SJSA1 (cell line): ENCODE results near the gene OVCA2. TPM values are rescaled to one million over a fixed set of nuclear protein-coding genes. Genes with fewer than 3 reads are reported as not detected.
A peak's percentile ranks its signal among the peaks of the same experiment; 100 is the strongest.

Experiments used
- DNase-seq, 2 experiments: peaks; one replicate each; pipeline ENCODE4 v3.0.0-alpha.2; 2015 to 2020; ENCODE audit warnings: low spot score in 2 of 2, low read depth in 1 of 2
- H3K27ac ChIP-seq: fragments of 250-450 bp; sonication (Bioruptor Pico); 2 replicates; pipeline ENCODE4 v1.5.1; 2020; ENCODE audit warnings: mild to moderate bottlenecking, moderate library complexity
- H3K27me3 ChIP-seq: fragments of 250-450 bp; sonication (Bioruptor Pico); replicated peaks from 2 replicates; pipeline ENCODE4 v1.5.1; 2020; ENCODE audit warnings: mild to moderate bottlenecking, moderate library complexity
- H3K36me3 ChIP-seq: fragments of 250-450 bp; sonication (Bioruptor Pico); 2 replicates; pipeline ENCODE4 v1.5.1; 2020; ENCODE audit warnings: mild to moderate bottlenecking
- H3K4me1 ChIP-seq: fragments of 250-450 bp; sonication (Bioruptor Pico); replicated peaks from 2 replicates; pipeline ENCODE4 v1.6.1; 2021; ENCODE audit warnings: mild to moderate bottlenecking
- H3K4me3 ChIP-seq: fragments of 250-450 bp; sonication (Bioruptor Pico); 2 replicates; pipeline ENCODE4 v1.5.1; 2020; ENCODE audit warnings: mild to moderate bottlenecking
- H3K9me3 ChIP-seq: fragments of 250-450 bp; sonication (Bioruptor Pico); replicated peaks from 2 replicates; pipeline ENCODE4 v1.5.1; 2020; ENCODE audit warnings: mild to moderate bottlenecking
- total RNA-seq: library from RNA; depleted of rRNA; stranded (reverse); fragments of >200 nt; shearing (Covaris generic); gene quantifications from 2 replicates; pipeline ENCODE4 v1.2.3, GENCODE V29; 2014; rRNA removed

Gene OVCA2
- total RNA-seq = 66.0 and 79.9 TPM in 2 replicates

DNA sequence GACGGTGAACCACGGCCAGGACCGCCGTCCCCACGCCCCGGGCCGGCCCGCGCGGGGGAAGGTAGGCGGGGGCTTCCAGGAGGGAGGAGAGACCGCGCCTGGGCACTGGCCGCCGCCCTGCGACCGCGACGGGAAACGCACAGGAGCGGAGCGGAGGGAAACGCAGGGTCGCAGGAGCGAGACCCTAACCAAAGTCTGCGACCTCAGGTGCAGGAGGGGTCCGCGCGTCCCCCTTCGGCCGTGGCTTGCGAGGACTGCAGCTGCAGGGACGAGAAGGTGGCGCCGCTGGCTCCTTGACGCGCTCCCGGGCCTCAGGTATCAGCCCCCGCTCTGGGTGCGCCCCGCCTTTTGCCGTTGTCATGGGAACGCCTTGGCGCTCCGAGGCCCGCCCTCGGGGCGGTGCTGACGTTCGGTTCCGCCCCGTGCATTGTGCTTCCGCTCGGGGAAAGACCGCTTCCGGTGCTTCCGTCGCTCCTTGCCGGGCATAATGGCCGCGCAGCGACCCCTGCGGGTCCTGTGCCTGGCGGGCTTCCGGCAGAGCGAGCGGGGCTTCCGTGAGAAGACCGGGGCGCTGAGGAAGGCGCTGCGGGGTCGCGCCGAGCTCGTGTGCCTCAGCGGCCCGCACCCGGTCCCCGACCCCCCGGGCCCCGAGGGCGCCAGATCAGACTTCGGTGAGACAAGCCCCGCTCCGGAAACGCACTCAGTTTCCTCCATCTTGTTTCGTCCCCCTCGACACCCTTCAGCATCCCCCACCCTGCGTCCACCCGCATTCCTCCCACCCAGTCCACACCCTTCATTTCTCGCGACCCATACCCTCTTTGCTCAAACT, at the start of gene OVCA2:
Gene OVCA2, plus strand, starts transcription at position 462 of the 829 bp plus-strand sequence. Its CDS starts 26 bp downstream, at position 488.
- no peaks in the 10 kb centered on the region for H3K9me3 ChIP-seq

GRCh38 chr17:1992541-1992940, 49.3 kb upstream of the OVCA2 start:
- Histone ChIP-seq H3K27me3 (no peaks in the 10 kb centered on the region), H3K9me3 (no peaks in the 10 kb centered on the region), H3K36me3 (no peaks in the 10 kb centered on the region), H3K27ac (no peak overlapping the region), H3K4me1 (peaks cover 16% of the 10 kb centered on the region), H3K4me3 (no peak overlapping the region)
- no peak for DNase-seq

More for the DNA sequence above, at the start of gene OVCA2:
- DNase-seq = peak; percentile 93 to 95
- H3K4me1 ChIP-seq = peaks cover 27% of the 10 kb centered on the region
- peak within 1 kb of the TSS; percentile 87 for H3K27ac ChIP-seq
- H3K36me3 ChIP-seq = peaks cover 44% of the 10 kb centered on the region
- no peaks in the 10 kb centered on the region for H3K27me3 ChIP-seq
- peak within 1 kb of the TSS; percentile 75 for H3K4me3 ChIP-seq

GRCh38 chr17:1994707-1995106, 47.1 kb upstream of the OVCA2 start:
- Histone ChIP-seq H3K4me3 (no peak overlapping the region), H3K9me3 (no peaks in the 10 kb centered on the region), H3K36me3 (no peaks in the 10 kb centered on the region), H3K27me3 (no peaks in the 10 kb centered on the region; the same call in 1 of the 2 replicates), H3K4me1 (peaks cover 8% of the 10 kb centered on the region), H3K27ac (no peak overlapping the region)
- DNase-seq = no peak

GRCh38 chr17:1995321-1995892, 46.4 kb upstream of the OVCA2 start:
- no peak overlapping the region for H3K4me3 ChIP-seq
- H3K9me3 ChIP-seq = no peaks in the 10 kb centered on the region
- no peaks in the 10 kb centered on the region for H3K36me3 ChIP-seq
- H3K27me3 ChIP-seq = no peaks in the 10 kb centered on the region; the same call in 1 of the 2 replicates
- no peak for DNase-seq
- H3K4me1 ChIP-seq = peaks cover 12% of the 10 kb centered on the region
- no peak overlapping the region for H3K27ac ChIP-seq

GRCh38 chr17:1995907-1996799, 45.7 kb upstream of the OVCA2 start:
- H3K4me3 ChIP-seq = no peak overlapping the region
- H3K27me3 ChIP-seq = no peaks in the 10 kb centered on the region; the same call in 1 of the 2 replicates
- H3K4me1 ChIP-seq = peaks cover 12% of the 10 kb centered on the region
- no peak for DNase-seq
- no peaks in the 10 kb centered on the region for H3K36me3 ChIP-seq
- no peak overlapping the region for H3K27ac ChIP-seq
- no peaks in the 10 kb centered on the region for H3K9me3 ChIP-seq

GRCh38 chr17:1996800-1997288, 45.0 kb upstream of the OVCA2 start:
- no peaks in the 10 kb centered on the region; the same call in 1 of the 2 replicates for H3K27me3 ChIP-seq
- H3K36me3 ChIP-seq = no peaks in the 10 kb centered on the region
- H3K4me1 ChIP-seq = peaks cover 12% of the 10 kb centered on the region
- H3K4me3 ChIP-seq = no peak overlapping the region
- H3K27ac ChIP-seq = no peak overlapping the region
- no peak for DNase-seq
- H3K9me3 ChIP-seq = no peaks in the 10 kb centered on the region

DNA sequence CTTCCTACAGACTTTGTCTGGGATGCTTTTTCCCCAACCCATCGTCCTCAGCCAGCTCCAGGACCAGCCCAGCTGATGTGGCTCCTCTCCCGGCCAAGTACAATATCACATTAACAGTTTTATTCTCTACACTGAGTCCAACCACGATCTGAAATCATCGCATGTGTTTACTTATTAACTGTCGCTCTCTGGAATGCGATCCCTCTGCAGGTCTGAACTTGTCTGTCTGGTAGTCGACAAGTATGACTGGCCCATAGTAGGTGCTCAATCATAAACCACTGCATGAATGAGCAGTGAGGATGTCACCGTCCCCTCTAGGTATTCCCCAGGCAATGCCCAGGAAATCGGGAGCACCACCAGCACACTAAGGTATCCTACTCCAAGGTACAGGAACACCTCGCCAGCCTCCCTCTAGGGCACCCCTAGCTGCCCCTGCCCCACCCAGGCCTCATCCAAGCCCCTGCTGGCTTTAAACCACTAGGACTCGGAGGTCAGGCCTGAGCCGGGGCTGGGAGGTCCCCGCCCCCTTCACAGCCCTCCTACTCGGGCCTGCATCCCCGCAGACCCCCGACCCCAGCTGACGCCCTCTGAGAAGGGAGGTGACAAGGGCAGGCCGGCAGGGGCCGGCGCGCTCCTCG, 44.4 kb upstream of the OVCA2 start:
- Histone ChIP-seq H3K4me1 (peaks cover 12% of the 10 kb centered on the region), H3K4me3 (no peak overlapping the region), H3K27ac (no peak overlapping the region), H3K27me3 (no peaks in the 10 kb centered on the region; the same call in 1 of the 2 replicates), H3K36me3 (no peaks in the 10 kb centered on the region), H3K9me3 (no peaks in the 10 kb centered on the region)
- no peak for DNase-seq

GRCh38 chr17:1997927-1998742, 43.7 kb upstream of the OVCA2 start:
- no peaks in the 10 kb centered on the region for H3K9me3 ChIP-seq
- H3K27me3 ChIP-seq = no peaks in the 10 kb centered on the region; the same call in 1 of the 2 replicates
- no peak overlapping the region for H3K4me3 ChIP-seq
- no peaks in the 10 kb centered on the region for H3K36me3 ChIP-seq
- H3K27ac ChIP-seq = no peak overlapping the region
- peaks cover 12% of the 10 kb centered on the region for H3K4me1 ChIP-seq
- DNase-seq = no peak

- H3K9me3 ChIP-seq = no peaks in the 10 kb centered on the region
- H3K36me3 ChIP-seq = no peaks in the 10 kb centered on the region
- DNase-seq = peak in 1 of 2 experiments; percentile 19
- H3K4me1 ChIP-seq = peaks cover 12% of the 10 kb centered on the region
- no peak overlapping the region for H3K27ac ChIP-seq
- H3K4me3 ChIP-seq = no peak overlapping the region
- H3K27me3 ChIP-seq = no peaks in the 10 kb centered on the region; the same call in 1 of the 2 replicates
Measured at GRCh38 chr17:1999557-2000251, 42.1 kb upstream of the OVCA2 start.

DNA sequence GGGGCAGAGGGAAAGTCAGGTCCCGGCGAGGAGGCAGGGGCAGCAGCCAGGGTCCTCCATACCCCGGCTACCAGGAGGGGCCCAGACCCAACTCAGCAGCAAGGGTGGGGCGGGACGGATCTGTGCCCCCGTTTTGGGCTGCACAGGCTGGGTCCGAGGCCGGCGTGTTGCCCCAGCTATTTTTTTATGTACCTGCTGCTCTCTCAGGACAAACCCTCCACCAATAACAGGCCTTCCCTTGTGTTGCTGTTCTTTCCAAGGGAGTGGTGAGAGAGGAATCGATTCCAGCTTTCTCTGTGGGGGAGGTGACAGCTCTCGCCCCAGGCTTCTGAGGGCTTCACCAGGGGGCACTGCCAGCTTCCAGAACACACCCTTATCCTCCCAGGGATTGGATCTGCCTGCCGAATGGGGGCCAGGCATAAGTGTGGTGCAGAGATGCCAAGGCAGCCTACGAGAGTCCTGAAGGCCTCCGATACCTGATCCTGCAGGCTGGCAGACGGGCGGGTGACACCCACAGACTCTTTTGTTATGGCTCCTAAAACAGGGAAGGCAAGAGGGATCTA, 39.0 kb upstream of the OVCA2 start:
- H3K27ac ChIP-seq = no peak overlapping the region
- H3K36me3 ChIP-seq = no peaks in the 10 kb centered on the region
- peaks cover 12% of the 10 kb centered on the region for H3K4me1 ChIP-seq
- DNase-seq = no peak
- H3K4me3 ChIP-seq = no peak overlapping the region
- H3K27me3 ChIP-seq = no peaks in the 10 kb centered on the region; the same call in 1 of the 2 replicates
- no peaks in the 10 kb centered on the region for H3K9me3 ChIP-seq

DNA sequence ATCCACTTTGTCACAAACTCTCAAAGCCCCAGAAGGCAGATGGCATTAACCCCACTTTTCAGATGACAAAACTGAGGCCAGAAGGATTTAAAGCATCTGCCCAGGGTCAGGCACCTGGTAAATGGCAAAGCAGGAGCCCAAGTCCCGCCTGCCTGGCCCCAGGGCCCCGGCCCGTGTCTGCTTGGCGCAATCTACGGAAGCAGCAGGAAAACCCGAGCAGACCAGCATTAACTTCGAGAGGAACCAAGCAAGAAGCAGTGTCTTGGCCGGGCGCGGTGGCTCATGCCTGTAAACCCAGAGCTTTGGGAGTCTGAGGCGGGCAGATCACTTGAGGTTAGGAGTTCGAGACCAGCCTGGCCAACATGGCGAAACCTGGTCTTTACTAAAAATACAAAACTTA, 38.3 kb upstream of the OVCA2 start:
- H3K4me3 ChIP-seq = no peak overlapping the region
- no peaks in the 10 kb centered on the region for H3K36me3 ChIP-seq
- H3K9me3 ChIP-seq = no peaks in the 10 kb centered on the region
- H3K27me3 ChIP-seq = no peaks in the 10 kb centered on the region
- H3K27ac ChIP-seq = no peak overlapping the region
- no peak for DNase-seq
- H3K4me1 ChIP-seq = peaks cover 10% of the 10 kb centered on the region
